GM04504 (cell line): ENCODE results near the gene HAX1.
"Not testable (repeated sequence)": the region's sequence is repeated elsewhere in the genome, so short reads cannot be mapped to it uniquely, and the experiment has no call there.

Experiments used
- DNase-seq: peaks from one replicate; pipeline ENCODE4 v3.0.0-alpha.2; 2012; ENCODE audit warnings: low read depth

The HAX1 gene

GRCh38 chr1:154272217-154272998 is at the start of gene HAX1:
Gene HAX1 (plus strand): TSS chr1:154272629. CDS start chr1:154272724, 95 bp downstream.
- peak; percentile 93 for DNase-seq

- no peak for DNase-seq
Measured at GRCh38 chr1:154222918-154223317, 49.5 kb upstream of the HAX1 start.

- no peak for DNase-seq
Measured at GRCh38 chr1:154223621-154224020, 48.8 kb upstream of the HAX1 start.

GRCh38 chr1:154225370-154225769 is 47.1 kb upstream of the HAX1 start:
- DNase-seq: no peak

DNA sequence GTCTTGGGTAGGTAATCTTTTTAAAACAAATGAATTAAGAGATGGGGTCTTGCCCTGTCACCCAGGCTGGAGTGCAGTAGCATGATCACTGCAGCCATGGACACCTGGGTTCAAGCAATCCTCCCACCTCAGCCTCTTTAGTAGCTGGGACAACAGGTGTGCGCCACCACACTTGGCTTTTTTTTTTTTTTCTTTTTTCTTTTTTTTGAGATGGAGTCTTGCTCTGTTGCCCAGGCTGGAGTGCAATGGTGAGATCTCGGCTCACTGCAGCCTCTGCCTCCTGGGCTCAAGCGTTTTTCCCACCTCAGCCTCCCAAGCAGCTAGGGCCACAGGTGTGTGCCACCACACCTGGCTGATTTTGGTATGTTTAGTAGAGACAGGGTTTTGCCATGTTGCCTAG is 41.3 kb upstream of the HAX1 start:
- not testable (repeated sequence) for DNase-seq

DNA sequence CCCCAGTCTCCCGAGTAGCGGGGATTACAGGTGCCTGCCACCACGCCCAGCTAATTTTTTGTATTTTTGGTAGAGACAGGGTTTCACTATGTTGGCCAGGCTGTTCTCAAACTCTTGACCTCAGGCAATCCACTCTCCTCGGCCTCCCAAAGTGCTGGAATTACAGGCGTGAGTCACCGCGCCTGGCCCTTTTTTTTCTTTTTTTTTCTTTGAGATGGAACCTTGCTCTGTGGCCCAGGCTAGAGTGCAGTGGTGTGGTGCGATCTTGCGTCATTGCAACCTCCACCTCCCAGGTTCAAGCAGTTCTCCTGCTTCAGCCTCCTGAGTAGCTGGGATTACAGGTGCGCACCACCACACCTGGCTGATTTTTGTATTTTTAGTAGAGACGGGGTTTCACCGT is 39.3 kb upstream of the HAX1 start:
- DNase-seq: not testable (repeated sequence)

GRCh38 chr1:154236855-154237254 is 35.6 kb upstream of the HAX1 start:
- DNase-seq: no peak

DNA sequence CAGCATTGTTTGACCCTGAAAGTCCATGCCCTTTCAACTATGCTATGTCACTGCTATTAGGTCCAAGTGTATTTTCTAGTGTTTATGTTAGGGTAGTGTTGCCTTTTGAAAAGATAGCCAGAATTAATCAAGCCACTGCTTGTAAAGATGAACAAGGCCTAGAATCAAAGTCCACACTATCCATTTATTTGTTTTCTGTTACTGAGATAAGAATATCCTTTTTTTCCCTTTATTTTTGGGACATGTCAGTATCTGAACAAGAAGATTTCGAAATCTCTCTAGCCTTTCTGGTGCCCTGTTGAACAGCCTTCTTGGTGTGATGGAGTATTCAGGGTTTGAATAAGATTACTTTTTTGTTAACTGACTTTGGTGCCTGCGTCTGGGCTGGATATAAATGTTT is 35.0 kb upstream of the HAX1 start:
- no peak for DNase-seq

GRCh38 chr1:154237880-154238506 is 34.4 kb upstream of the HAX1 start:
- no peak for DNase-seq

DNA sequence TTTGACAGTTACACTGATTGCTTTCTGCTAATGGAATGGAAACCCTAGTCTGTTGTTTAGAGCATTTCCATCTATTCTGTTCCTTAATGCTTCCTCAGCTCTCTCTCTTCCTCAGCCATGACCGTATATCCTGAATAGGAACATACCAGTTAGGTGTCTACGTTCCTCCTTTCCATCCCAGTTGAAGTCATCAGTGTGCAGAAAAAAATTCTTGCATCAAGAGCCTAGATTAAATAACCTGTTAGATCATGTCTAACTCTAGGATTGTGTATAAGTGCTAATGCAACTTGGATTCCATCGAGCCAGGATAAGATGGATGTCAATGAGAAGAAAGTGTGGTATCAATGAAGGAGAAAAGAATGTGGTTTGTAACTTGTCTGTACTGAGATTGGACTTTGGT is 32.9 kb upstream of the HAX1 start:
- no peak for DNase-seq

DNA sequence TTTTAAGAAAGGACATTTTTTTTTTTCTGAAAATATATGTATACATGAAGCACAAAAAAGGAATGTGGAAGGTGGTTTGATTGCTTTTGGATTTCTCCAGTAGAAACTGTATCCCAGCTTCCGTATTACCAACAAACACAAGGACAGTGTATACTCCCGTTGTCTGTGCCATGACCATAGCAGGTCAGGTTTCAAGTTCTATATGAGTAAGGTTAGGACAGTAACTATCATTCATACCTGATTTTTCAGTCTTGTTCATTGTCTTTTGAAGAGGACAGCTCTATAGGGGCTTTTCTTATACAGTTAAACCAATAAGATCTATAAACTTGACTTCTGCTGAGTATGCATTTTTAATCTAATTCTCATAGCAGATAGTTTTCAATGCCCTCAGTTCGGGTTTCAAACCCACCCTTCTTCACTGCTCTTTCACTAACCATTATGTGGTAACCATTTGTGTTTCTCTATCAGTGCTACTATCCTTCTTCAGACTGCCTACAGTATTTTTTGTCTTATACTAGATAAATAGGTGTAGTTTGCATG is 32.1 kb upstream of the HAX1 start:
- no peak for DNase-seq

DNA sequence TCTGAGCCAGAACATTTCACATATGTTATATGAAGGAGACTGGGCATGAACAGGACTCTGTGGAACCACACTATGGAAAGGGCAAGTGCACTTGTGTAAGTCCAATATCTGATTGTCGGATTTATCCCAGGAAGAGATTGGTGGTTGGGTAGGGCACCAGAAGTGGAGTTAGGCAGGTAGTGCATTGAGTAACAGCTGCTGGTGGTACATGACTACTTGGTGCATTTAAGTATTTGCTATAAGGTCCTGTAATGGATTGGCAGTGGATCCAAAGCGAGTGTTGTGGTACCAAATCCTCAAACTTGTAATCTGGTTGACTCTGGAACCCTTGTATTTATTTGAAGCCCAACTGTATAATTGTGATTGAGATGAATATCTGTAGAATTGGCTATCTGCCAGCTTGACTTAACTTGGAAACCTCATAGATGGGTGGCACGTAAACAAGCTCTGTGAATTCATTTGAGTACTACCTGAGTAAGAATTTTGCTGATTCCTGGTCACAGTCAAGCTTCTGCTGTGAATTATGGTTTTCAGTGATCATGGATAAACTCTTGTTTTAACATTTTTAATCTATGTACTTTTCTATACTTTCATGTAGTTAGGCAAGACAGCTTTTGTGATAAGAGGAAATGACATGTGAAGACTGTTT is 30.6 kb upstream of the HAX1 start:
- no peak for DNase-seq

DNA sequence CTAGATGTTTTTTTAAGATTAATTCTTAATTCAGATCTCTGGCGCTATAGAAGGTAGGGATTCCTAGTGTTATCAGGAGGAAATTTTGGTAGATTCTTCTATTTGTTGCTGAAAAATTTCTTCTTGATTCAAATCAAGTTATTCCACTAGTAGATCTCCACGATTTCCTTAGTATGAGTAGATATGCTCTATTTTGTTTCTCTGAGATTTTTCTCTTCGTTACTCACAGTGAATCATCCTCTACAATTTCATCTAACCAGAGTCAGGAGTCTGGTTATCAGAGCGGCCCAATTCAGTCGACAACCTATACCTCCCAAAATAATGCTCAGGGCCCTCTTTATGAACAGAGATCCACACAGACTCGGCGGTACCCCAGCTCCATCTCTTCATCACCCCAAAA is 18.8 kb upstream of the HAX1 start:
- DNase-seq: no peak

DNA sequence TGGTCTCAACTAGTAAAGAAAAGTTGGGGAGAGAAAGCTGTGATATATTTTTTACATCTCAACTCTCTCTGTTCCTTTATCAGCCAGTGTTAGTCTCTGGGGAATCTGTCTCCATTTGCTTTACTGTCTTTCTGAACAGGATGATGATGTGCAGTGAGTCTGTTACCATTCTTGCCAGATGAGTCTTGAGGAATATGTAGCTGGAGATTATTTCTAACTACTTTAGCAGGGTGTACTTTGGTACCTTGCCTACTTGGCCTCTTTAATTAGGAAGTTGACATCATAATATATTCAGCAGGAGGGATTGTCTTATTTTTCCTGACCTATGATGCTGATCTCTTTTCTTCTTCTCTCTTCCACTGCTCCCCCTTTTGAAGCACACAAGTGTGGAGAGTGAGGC is 15.7 kb upstream of the HAX1 start:
- no peak for DNase-seq

DNA sequence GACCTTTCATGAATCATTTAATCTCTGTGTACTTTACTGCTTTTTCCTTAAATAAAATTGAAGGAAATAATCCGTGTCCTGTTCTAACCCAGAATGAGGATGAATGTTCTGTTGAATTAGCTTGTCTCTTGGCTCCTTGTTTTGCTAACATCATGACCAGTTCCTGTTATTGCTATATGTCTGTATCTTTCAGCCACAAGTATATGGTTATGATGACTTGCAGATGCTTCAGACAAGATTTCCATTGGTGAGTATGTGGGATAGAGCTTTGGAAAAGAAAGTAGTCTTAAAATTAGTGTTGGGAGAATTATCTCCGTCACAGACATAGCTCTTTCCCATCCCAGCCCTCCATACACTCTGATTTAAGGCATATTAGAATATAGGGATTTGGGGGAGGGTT is 13.6 kb upstream of the HAX1 start:
- no peak for DNase-seq

DNA sequence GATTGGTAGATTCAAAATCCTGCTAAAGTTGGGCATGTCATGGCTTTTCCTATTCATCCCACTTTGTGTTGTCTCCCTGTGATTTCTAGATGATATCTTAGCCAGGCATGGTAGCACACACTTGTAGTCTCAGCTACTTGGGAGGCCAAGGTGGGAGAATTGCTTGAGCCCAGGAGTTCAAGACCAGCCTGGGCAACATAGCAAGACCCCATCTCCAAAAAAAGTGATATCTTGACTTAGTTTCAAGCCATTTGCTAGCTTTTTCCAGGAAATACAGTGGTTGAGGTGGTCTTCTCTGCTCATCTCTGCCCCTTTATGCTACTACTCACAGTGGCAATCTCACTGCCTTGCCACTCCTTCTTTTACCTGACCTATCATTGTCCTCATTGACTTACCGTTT is 12.3 kb upstream of the HAX1 start:
- no peak for DNase-seq

DNA sequence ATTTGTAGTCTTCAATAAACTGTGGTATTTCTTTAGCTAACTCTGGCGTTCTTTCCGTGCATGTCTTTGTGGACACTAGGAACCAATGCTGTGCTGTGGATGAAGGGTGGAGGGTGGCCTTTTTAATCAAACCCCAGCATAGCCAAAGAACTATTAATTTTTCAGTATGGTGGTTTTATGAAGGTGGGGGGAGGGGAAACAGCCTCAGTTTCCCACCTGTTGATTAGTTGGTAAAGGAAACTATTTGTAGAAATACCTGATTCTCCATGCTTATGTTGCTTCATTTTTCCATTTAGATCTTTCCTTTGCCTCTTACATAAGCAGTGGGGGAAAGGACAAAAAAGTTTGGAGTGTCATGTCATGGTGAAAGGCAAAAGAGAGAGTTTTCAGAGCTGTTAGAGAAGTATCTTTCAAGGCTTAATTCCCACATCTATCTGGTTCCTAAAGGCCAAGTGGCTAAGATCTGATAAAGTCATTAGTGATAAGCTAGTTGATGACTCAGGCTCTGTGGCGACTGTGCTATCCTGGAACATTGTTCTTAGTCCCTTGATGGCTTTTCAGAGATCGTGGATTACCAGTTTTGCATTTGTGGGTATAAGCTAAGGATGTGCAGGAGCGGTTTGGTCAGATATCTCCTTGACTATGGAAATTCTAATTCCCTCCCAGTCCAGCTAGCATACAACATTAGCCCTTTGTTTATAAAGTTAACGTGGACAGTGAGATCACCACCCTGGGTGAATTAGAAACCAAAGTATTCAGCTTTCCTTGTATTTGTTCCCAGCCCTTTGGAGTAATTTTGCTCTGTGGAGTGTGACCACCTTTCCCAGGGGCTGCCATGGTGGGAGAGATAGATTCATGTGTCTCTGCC is 8.7 kb upstream of the HAX1 start:
- no peak for DNase-seq

- no peak for DNase-seq
Measured at GRCh38 chr1:154264454-154264853, 8.0 kb upstream of the HAX1 start.

DNA sequence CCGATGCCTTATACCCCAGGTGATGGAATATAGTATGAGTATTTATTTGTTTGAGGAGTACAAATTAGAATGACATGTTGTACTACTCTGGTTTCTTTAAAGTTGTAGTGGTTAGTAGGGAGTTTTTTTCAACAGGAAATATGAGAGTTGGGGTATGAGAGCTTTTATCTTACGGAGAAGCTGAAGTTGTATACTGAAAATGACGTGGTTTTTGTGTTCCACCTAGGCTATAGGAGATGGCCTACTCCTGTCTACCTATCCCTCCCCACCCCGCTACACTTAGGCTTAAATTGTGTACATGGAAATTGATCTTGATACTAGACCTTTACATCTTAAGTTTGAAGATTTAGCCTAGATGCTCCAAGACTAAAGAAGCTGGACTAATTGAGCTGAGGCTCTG is 6.8 kb upstream of the HAX1 start:
- DNase-seq: no peak

GRCh38 chr1:154270833-154271232 is 1.6 kb upstream of the HAX1 start:
- no peak for DNase-seq

DNA sequence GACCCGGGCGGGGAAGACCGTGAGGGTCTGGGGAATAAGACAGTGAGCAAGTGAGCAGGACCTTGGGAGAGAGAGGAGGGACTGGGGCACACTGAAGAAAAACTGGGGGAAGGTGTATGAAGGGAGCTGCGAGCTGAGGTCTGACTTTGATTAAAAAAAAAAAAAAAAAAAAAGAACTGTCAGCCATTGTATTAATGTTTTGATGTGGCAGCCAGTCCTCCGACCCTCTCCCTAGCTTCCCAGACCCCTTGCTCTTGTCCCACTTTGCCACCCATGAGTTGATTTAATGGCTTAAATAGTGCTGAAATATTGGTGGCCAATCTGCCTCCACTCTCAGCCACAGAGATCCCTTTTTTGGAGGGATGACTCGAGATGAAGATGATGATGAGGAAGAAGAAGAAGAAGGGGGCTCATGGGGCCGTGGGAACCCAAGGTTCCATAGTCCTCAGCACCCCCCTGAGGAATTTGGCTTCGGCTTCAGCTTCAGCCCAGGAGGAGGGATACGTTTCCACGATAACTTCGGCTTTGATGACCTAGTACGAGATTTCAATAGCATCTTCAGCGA is 652 bp downstream of the HAX1 start:
- no peak for DNase-seq

DNA sequence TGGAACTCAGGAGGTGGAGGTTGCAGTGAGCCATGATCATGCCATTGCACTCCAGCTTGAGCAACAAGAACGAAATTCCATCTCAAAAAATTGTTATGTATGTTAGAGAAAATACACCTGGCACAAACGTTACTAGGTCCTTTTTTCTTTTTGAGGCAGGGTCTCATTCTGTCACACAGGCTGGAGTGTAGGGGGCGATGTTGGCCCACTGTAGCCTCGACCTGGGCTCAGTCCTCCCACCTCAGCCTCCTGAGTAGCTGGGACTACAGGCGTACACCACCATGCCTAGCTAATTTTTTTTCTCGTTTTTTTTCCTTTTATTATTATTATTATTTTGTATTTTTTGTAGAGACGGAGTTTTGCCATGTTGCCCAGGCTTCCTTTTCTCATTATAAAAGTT is 4.4 kb downstream of the HAX1 start:
- DNase-seq: no peak
